ENCODE measurements around the gene KLF16. TPM values are rescaled to one million over a fixed set of nuclear protein-coding genes. Genes with fewer than 3 reads are reported as not detected.

KLF16 gene
- total RNA-seq, 4 donors from 2014 or later = 9.0 to 18.3 (median 11.6) TPM

DNA sequence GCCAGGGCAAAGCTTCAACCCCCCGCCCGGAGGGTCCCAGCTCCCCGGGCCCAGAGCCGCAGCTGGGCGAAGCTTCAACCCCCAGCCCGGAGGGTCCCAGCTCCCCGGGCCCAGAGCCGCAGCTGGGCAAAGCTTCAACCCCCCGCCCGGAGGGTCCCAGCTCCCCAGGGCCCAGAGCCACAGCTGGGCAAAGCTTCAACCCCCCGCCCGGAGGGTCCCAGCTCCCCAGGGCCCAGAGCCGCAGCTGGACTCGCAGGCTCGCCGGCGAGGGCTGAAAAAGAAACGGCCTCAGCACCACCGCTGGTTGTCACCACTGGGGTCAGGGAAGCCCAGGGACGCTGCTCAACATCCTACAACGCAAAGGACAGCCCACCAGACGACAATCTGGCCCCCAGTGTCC is 20.3 kb downstream of the KLF16 start:
- no peak overlapping the region for H3K4me3 ChIP-seq

DNA sequence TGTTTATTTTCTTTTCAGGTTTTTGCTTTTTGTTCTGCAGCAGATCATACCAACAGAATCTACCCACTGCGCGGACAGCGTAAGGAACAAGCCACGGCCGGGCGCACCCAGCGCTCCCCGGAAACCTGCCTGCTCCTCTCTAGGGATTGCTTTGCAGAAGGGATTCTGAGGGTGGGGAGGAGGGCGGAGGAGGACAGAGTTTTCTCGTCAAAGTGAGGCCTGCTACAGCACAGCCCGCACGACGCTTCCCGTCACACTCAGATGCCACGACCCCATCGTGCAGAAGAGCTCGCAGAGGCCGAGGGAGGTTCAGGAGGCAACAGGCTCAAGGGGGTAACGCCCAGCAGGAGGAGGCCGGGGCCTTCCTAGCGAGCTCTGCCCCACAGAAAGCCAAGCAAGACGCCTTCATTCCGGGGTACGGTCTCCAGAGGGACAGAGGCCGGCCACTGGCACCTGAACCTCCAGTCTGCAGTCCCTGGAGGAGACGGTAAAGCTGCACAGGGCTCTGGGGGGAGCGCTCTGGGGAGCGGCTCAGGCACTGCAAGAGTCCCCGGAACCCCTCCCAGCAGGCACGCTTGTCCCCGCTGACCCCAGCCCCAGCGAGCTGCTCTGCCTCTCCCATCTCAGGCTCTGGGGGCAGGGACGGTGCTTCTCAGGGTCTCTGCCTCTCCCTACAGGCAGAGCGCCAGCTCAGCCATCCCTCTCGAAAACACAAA is 22.0 kb downstream of the KLF16 start:
- H3K27ac ChIP-seq = peak overlapping the region; percentile 82 to 83 (median 82)
- in situ Hi-C loops (cut with MboI; ENCODE audit: low pct_ligation_motif_present in 1 of 4, low pct_unique_long_range_greater_than_20kb in 1 of 4, low sequenced_read_pairs in 3 of 4) (no loop called here), intact Hi-C loops (cut with DNase I; ENCODE audit: low total_unique reads) (no loop called here)
- DNase-seq = no peak
- no peak for TF ChIP-seq POLR2A (IDR thresholded peaks at IDR 0.05)
- no peak for TF ChIP-seq POLR2AphosphoS5 (IDR thresholded peaks at IDR 0.05)
- no peak for TF ChIP-seq EP300 (IDR thresholded peaks at IDR 0.05; ENCODE audit: low read depth)
- TF ChIP-seq, protein P1, sequence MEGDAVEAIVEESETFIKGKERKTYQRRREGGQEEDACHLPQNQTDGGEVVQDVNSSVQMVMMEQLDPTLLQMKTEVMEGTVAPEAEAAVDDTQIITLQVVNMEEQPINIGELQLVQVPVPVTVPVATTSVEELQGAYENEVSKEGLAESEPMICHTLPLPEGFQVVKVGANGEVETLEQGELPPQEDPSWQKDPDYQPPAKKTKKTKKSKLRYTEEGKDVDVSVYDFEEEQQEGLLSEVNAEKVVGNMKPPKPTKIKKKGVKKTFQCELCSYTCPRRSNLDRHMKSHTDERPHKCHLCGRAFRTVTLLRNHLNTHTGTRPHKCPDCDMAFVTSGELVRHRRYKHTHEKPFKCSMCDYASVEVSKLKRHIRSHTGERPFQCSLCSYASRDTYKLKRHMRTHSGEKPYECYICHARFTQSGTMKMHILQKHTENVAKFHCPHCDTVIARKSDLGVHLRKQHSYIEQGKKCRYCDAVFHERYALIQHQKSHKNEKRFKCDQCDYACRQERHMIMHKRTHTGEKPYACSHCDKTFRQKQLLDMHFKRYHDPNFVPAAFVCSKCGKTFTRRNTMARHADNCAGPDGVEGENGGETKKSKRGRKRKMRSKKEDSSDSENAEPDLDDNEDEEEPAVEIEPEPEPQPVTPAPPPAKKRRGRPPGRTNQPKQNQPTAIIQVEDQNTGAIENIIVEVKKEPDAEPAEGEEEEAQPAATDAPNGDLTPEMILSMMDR (IDR thresholded peaks at IDR 0.05) = no peak
- H3K4me3 ChIP-seq = peak overlapping the region in 1 of 4 donors; percentile 1
- no peaks in the 10 kb centered on the region for H3K36me3 ChIP-seq
- no peaks in the 10 kb centered on the region for H3K27me3 ChIP-seq
- peaks cover 39 to 97% (median 72%) of the 10 kb centered on the region in 4 donors for H3K4me1 ChIP-seq
- 84% methylated on average over 35 of the region's 35 CpGs; no CpG with 5 or more reads in 1 of the 2 donors for WGBS, 2 donors (ENCODE audit: low coverage in 1 of 2)
- H3K9me3 ChIP-seq = no peaks in the 10 kb centered on the region

More for the DNA sequence above, 20.3 kb downstream of the KLF16 start:
- intact Hi-C loops (cut with DNase I; ENCODE audit: low total_unique reads) = no loop called here
- DNase-seq = no peak
- H3K27ac ChIP-seq = no peak overlapping the region
- H3K27me3 ChIP-seq = no peaks in the 10 kb centered on the region
- no peaks in the 10 kb centered on the region for H3K36me3 ChIP-seq
- in situ Hi-C loops (cut with MboI; ENCODE audit: low pct_ligation_motif_present in 1 of 4, low pct_unique_long_range_greater_than_20kb in 1 of 4, low sequenced_read_pairs in 3 of 4) = no loop called here
- 86% methylated on average over 16 of the region's 22 CpGs; no CpG with 5 or more reads in 1 of the 2 donors for WGBS, 2 donors (ENCODE audit: low coverage in 1 of 2)
- TF ChIP-seq POLR2A (IDR thresholded peaks at IDR 0.05) (no peak), EP300 (IDR thresholded peaks at IDR 0.05; ENCODE audit: low read depth) (no peak), POLR2AphosphoS5 (IDR thresholded peaks at IDR 0.05) (no peak)
- TF ChIP-seq, protein P1 (IDR thresholded peaks at IDR 0.05) = no peak
- H3K9me3 ChIP-seq = no peaks in the 10 kb centered on the region
- peaks cover 40 to 95% (median 72%) of the 10 kb centered on the region in 4 donors for H3K4me1 ChIP-seq

GRCh38 chr19:1840541-1841115 is 22.8 kb downstream of the KLF16 start:
- no peak for DNase-seq
- H3K36me3 ChIP-seq = no peaks in the 10 kb centered on the region
- intact Hi-C loops (cut with DNase I; ENCODE audit: low total_unique reads) (no loop called here), in situ Hi-C loops (cut with MboI; ENCODE audit: low pct_ligation_motif_present in 1 of 4, low pct_unique_long_range_greater_than_20kb in 1 of 4, low sequenced_read_pairs in 3 of 4) (no loop called here)
- no peaks in the 10 kb centered on the region for H3K27me3 ChIP-seq
- 71% methylated on average over 22 of the region's 22 CpGs; no CpG with 5 or more reads in 1 of the 2 donors for WGBS, 2 donors (ENCODE audit: low coverage in 1 of 2)
- H3K4me3 ChIP-seq = peak overlapping the region in 1 of 4 donors; percentile 1
- peaks cover 35 to 90% (median 65%) of the 10 kb centered on the region in 4 donors for H3K4me1 ChIP-seq
- TF ChIP-seq POLR2A (IDR thresholded peaks at IDR 0.05) (peak; percentile 24), POLR2AphosphoS5 (IDR thresholded peaks at IDR 0.05) (no peak), EP300 (IDR thresholded peaks at IDR 0.05; ENCODE audit: low read depth) (no peak)
- TF ChIP-seq, protein P1 (IDR thresholded peaks at IDR 0.05) = no peak
- no peaks in the 10 kb centered on the region for H3K9me3 ChIP-seq
- H3K27ac ChIP-seq = peak overlapping the region; percentile 82 to 83 (median 82)
